H1 (cell line): ENCODE measurements around the gene GADL1. TPM values are rescaled to one million over a fixed set of nuclear protein-coding genes. Genes with fewer than 3 reads are reported as not detected.

Source experiments
- CHD7 ChIP-seq: fragments of 300-600 bp; sonication (generic); IDR thresholded peaks from 2 replicates; pipeline ENCODE4 v1.7.1; 2012; ENCODE audit warnings: low read length, moderate library complexity, mild to moderate bottlenecking, inconsistent platforms; ENCODE audit not compliant: insufficient replicate concordance
- polyA plus RNA-seq, 7 experiments: library from polyadenylated mRNA; depleted of rRNA in 3 of 7; stranded (reverse) in 5 of 7; unstranded in 2 of 7; fragments of >200 nt in 5 of 7; fragments of 200-250 nt in 2 of 7; gene quantifications; 1 replicate in 5 of 7; 2 replicates in 1 of 7; 4 replicates in 1 of 7; pipeline versions ENCODE4 v1.2.1 to v1.2.3, GENCODE V29; 2011 to 2013; ENCODE audit warnings: missing spikeins in 2 of 7, mixed read lengths in 2 of 7
- total RNA-seq: library from RNA; stranded (reverse); fragmentation: NEBNext Ultra II Directional; extraction: Animal tissue kit (Norgen Biotek cat#: 25700); gene quantifications from 2 replicates; pipeline ENCODE4 v1.2.1, GENCODE V29; 2021

GADL1 gene
- total and polyA plus RNA-seq, 2 of the 8 experiments (the other 6 are each of a cell fraction or from before 2014, with no cell fraction given) = 0.03 to 0.30 TPM

- TF ChIP-seq CHD7 = peak; percentile 71
Observed at GRCh38 chr3:30768703-30769550, 125.5 kb downstream of the GADL1 start (continued).
